Upper lobe of left lung (tissue), 4 donors: Measurements from ENCODE around the gene OSBPL8.

Experiments
- POLR2AphosphoS5 ChIP-seq, 2 donors: sonication (generic); formaldehyde crosslinking; IDR thresholded peaks; one replicate each; pipeline ENCODE4 v1.5.1; 2017; ENCODE audit warnings: antibody characterized with exemption in 2 of 2
- TF ChIP-seq, protein P1 (sequence below), 6 experiments: fragments of 450-650 bp in 4 of 6; fragments of 200-600 bp in 2 of 6; sonication (generic) in 2 of 6; IDR thresholded peaks; one replicate each; pipeline ENCODE4 v1.5.1; 2016 to 2019; ENCODE audit warnings: antibody characterized with exemption in 6 of 6

DNA sequence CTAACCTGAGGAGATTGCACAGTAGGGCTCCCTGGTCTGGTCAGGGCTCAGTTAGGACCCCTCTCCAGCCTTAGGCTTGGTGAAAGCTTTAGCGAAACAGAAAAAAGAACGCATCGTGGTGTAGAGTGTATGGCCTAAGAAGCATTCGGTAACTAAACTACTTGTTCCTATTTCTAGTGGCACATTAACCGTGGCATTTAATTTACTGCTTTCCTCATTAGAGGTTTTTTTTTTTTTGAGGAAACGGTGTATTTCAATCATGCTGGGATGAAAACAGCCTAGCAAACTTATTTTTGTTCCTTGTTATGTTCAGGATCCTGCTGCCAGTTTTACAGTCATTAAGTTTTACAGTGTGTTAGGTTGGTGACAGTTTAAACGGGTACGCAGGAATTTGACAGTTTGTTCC is 518 bp upstream of the OSBPL8 start:
- TF ChIP-seq POLR2AphosphoS5 (IDR thresholded peaks at IDR 0.05), result no peak
- TF ChIP-seq, protein P1, sequence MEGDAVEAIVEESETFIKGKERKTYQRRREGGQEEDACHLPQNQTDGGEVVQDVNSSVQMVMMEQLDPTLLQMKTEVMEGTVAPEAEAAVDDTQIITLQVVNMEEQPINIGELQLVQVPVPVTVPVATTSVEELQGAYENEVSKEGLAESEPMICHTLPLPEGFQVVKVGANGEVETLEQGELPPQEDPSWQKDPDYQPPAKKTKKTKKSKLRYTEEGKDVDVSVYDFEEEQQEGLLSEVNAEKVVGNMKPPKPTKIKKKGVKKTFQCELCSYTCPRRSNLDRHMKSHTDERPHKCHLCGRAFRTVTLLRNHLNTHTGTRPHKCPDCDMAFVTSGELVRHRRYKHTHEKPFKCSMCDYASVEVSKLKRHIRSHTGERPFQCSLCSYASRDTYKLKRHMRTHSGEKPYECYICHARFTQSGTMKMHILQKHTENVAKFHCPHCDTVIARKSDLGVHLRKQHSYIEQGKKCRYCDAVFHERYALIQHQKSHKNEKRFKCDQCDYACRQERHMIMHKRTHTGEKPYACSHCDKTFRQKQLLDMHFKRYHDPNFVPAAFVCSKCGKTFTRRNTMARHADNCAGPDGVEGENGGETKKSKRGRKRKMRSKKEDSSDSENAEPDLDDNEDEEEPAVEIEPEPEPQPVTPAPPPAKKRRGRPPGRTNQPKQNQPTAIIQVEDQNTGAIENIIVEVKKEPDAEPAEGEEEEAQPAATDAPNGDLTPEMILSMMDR (IDR thresholded peaks at IDR 0.05), result no peak
